HG02885 (cell line): ENCODE results near the gene CLDND2.

Experiments
- ATAC-seq: cut with Tn5 transposase; IDR thresholded peaks from one replicate; pipeline ENCODE4 v1.9.1; 2021; ENCODE audit warnings: mild to moderate bottlenecking; ENCODE audit not compliant: unreplicated experiment, poor library complexity

CLDND2 gene

GRCh38 chr19:51386882-51387520 is 18.2 kb upstream of the CLDND2 start:
- ATAC-seq = no peak

GRCh38 chr19:51382004-51382403 is 13.2 kb upstream of the CLDND2 start:
- no peak for ATAC-seq

GRCh38 chr19:51380379-51380778 is 11.6 kb upstream of the CLDND2 start:
- ATAC-seq = no peak

- no peak for ATAC-seq
Observed at GRCh38 chr19:51377422-51377821, 8.6 kb upstream of the CLDND2 start.

GRCh38 chr19:51375504-51376221 is 6.9 kb upstream of the CLDND2 start:
- no peak for ATAC-seq

GRCh38 chr19:51372649-51373504 is 4.1 kb upstream of the CLDND2 start, which contains the start of gene NKG7:
NKG7 (minus strand) TSS chr19:51372654; CDS start chr19:51372535, 119 bp downstream.
- peak; percentile 36 for ATAC-seq

- no peak for ATAC-seq
Observed at GRCh38 chr19:51372021-51372648, 3.3 kb upstream of the CLDND2 start.

- no peak for ATAC-seq
Observed at GRCh38 chr19:51371186-51371690, 2.4 kb upstream of the CLDND2 start.

- ATAC-seq = no peak
Observed at GRCh38 chr19:51370230-51370629, 1.4 kb upstream of the CLDND2 start.

- peak; percentile 76 for ATAC-seq
Observed at GRCh38 chr19:51367565-51368365, 1.0 kb downstream of the CLDND2 start.

- ATAC-seq = no peak
Observed at GRCh38 chr19:51367255-51367564, 1.6 kb downstream of the CLDND2 start.

- peak; percentile 62 for ATAC-seq
Observed at GRCh38 chr19:51366389-51367254, 2.2 kb downstream of the CLDND2 start.

- ATAC-seq = no peak
Observed at GRCh38 chr19:51365965-51366388, 2.8 kb downstream of the CLDND2 start, which contains the start of gene ETFB. ETFB (minus strand) TSS chr19:51366388; CDS start chr19:51366326, 62 bp downstream.

GRCh38 chr19:51365211-51365964 is 3.4 kb downstream of the CLDND2 start:
- no peak for ATAC-seq

GRCh38 chr19:51364200-51365106 is 4.3 kb downstream of the CLDND2 start:
- no peak for ATAC-seq

GRCh38 chr19:51361239-51361638 is 7.6 kb downstream of the CLDND2 start:
- ATAC-seq = no peak

GRCh38 chr19:51359294-51359693 is 9.5 kb downstream of the CLDND2 start:
- ATAC-seq = no peak
